DND-41 (cell line): Measurements from ENCODE around the gene NOVA1.

Source experiments
- CTCF ChIP-seq: IDR thresholded peaks from 2 replicates; pipeline ENCODE4 v1.5.1; 2012; ENCODE audit warnings: borderline replicate concordance, low read length, moderate library complexity, mild to moderate bottlenecking; ENCODE audit not compliant: poor library complexity, severe bottlenecking; ENCODE audit errors: extremely low read depth
- EZH2 ChIP-seq: IDR thresholded peaks from 3 replicates; pipeline ENCODE4 v1.6.1; 2012; ENCODE audit warnings: borderline replicate concordance, low read depth, mild to moderate bottlenecking, moderate library complexity, low read length, inconsistent platforms; ENCODE audit not compliant: severe bottlenecking

GRCh38 chr14:26478967-26479366 is 118.9 kb downstream of the NOVA1 start:
- no peak for TF ChIP-seq CTCF
- no peak for TF ChIP-seq EZH2
